Measurements from ENCODE around the gene MNT.

The MNT gene

GRCh38 chr17:2379489-2380225 is 21.2 kb downstream of the MNT start:
- H3K4me3 ChIP-seq (ENCODE audit: low read length): no peak overlapping the region
- DNase-seq (ENCODE audit: low read depth): no peak
- TF ChIP-seq, protein P1, sequence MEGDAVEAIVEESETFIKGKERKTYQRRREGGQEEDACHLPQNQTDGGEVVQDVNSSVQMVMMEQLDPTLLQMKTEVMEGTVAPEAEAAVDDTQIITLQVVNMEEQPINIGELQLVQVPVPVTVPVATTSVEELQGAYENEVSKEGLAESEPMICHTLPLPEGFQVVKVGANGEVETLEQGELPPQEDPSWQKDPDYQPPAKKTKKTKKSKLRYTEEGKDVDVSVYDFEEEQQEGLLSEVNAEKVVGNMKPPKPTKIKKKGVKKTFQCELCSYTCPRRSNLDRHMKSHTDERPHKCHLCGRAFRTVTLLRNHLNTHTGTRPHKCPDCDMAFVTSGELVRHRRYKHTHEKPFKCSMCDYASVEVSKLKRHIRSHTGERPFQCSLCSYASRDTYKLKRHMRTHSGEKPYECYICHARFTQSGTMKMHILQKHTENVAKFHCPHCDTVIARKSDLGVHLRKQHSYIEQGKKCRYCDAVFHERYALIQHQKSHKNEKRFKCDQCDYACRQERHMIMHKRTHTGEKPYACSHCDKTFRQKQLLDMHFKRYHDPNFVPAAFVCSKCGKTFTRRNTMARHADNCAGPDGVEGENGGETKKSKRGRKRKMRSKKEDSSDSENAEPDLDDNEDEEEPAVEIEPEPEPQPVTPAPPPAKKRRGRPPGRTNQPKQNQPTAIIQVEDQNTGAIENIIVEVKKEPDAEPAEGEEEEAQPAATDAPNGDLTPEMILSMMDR (IDR thresholded peaks at IDR 0.05; ENCODE audit: insufficient read depth, low read depth, low read length, missing control alignments): no peak

- no peak for DNase-seq (ENCODE audit: low read depth)
- H3K4me3 ChIP-seq (ENCODE audit: low read length): no peak overlapping the region
- TF ChIP-seq, protein P1 (IDR thresholded peaks at IDR 0.05; ENCODE audit: insufficient read depth, low read depth, low read length, missing control alignments): no peak
Observed at GRCh38 chr17:2378905-2379304, 22.0 kb downstream of the MNT start.

DNA sequence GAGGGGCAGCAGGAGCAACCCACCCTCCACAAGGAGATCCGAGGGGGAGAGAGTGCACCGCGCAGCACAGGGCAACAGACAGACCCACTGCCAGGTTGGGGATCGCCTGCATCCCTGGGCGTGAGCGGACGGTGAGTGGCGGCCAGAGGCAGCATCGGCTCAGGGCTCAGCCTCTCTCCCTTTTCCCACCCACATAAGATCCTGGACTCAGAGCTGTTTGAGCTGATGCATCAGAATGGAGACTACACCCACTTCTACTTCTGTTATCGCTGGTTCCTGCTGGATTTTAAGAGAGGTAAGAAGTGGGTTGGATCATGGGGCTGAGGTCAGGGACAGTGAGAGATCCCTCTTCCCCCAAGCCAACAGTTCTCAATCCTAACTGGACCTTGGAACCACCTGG is 23.2 kb downstream of the MNT start:
- DNase-seq (ENCODE audit: low read depth): no peak
- no peak overlapping the region for H3K4me3 ChIP-seq (ENCODE audit: low read length)
- TF ChIP-seq, protein P1 (IDR thresholded peaks at IDR 0.05; ENCODE audit: insufficient read depth, low read depth, low read length, missing control alignments): no peak

- no peak for DNase-seq (ENCODE audit: low read depth)
- TF ChIP-seq, protein P1 (IDR thresholded peaks at IDR 0.05; ENCODE audit: insufficient read depth, low read depth, low read length, missing control alignments): no peak
- H3K4me3 ChIP-seq (ENCODE audit: low read length): no peak overlapping the region
Observed at GRCh38 chr17:2376107-2376506, 24.8 kb downstream of the MNT start.

DNA sequence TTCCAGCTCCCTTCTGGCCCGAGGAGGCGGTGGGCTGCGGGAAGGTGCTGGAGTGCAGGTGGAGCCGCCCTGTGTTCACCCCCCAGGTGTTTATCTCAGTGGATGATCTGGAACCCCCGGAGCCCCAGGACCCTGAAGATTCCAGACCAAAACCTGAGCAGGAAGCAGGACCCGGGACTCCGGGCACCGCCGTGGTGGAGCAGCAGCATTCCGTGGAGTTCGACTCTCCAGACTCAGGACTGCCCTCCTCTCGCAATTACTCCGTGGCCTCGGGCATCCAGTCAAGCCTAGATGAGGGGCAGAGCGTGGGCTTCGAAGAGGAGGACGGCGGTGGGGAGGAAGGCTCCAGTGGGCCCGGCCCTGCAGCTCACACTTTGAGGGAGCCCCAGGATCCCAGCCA is 25.5 kb downstream of the MNT start:
- TF ChIP-seq, protein P1 (IDR thresholded peaks at IDR 0.05; ENCODE audit: insufficient read depth, low read depth, low read length, missing control alignments): no peak
- H3K4me3 ChIP-seq (ENCODE audit: low read length): no peak overlapping the region
- DNase-seq (ENCODE audit: low read depth): no peak

DNA sequence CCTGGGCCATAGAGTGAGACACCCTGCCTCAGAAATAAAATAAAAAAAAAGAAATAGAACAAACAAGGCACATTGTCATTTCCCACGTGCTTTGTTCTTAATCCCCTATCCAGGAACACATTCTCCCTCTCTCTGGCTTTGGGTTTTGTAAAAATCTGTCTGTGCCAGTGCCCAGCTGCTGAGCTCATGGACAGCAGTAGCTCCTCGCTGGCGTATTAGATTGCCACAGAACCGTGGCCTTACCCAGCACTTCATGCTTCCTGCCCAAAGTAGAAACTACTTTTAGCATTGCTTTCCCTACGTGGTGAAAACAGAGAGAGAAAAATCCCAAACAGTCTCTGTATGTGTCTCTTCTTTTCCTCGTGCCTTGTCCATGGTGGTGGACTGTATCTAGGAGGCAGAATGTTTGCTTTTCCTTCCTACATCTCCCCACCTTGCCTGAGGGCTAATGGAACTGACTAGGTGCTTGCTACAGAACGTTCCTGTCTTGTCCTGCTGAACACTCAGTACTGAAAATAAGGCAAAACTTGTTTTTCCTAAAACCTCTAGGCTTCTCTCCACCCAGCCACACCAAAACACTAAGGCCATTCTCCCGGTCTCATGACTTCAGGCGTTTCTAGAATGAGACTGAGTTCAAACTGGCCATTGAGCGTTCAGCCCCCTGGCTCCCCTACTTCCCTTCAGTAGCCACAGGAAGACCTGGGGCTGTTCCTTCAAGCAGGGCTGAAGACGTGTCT is 26.1 kb downstream of the MNT start:
- H3K4me3 ChIP-seq (ENCODE audit: low read length): no peak overlapping the region
- peak; percentile 77 for DNase-seq (ENCODE audit: low read depth)
- TF ChIP-seq, protein P1 (IDR thresholded peaks at IDR 0.05; ENCODE audit: insufficient read depth, low read depth, low read length, missing control alignments): no peak

Data from epithelial cell of esophagus (primary cell).